GM19467 (cell line): ENCODE results near the gene RAB3GAP1.

ENCODE experiments used
- ATAC-seq: cut with Tn5 transposase; IDR thresholded peaks from one replicate; pipeline ENCODE4 v1.9.1; 2021; ENCODE audit warnings: mild to moderate bottlenecking, moderate library complexity; ENCODE audit not compliant: unreplicated experiment

Gene RAB3GAP1

DNA sequence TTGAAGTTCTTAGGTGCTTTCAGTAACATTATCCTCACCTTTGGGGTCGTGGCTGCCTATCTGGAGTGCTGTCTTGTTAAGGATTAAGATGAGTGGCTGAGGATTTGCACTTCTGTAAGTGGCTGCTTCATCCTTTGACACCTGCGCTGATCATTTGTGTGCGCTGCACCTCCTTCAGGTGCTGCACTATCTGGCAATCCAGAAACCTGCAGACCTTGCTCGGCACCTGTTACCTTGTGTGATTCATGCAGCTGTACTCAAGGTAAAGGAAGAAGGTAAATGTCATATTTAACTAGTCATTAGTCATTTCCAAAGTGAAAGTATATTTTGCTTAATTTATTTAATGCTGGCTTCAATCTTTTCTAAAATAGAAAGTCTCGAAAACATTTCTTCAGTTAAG, 110.3 kb downstream of the RAB3GAP1 start:
- no peak for ATAC-seq

DNA sequence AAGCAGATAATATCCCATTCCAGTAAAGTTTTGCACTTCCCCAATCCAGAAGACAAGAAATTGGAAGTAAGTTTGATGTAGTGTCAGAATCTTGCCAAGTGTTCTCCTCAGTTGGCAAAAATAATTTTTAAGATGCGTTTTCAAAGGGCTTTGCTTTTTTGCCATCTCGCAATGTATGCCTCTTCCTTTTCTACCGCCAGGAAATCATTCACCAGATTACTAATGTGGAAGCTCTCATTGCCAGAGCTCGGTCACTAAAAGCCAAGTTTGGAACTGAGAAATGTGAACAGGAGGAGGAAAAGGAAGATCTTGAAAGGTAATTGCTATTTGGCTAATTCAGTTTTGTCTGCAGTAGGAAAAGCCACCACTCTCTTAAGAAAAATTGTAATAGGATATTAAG, 110.7 kb downstream of the RAB3GAP1 start:
- no peak for ATAC-seq

GRCh38 chr2:135163306-135163705, 111.2 kb downstream of the RAB3GAP1 start:
- peak; percentile 44 for ATAC-seq

- no peak for ATAC-seq
Observed at GRCh38 chr2:135163901-135164300, 111.8 kb downstream of the RAB3GAP1 start.

DNA sequence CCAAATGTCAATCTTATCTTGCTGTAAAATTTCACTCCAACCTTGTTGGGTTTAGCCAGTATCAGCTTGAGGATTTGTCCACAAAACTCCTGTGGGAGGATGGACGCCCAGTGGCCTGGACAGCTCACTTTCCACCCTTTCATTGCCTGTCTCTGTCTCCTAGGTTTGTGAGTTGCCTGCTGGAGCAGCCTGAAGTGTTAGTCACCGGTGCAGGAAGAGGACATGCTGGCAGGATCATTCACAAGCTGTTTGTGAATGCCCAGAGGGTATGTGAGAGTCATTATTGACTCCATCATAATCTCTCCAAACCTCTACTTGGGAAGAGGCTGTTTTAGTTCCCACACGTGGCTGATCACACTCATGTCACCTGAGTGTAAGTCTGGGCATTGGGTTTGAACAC, 112.3 kb downstream of the RAB3GAP1 start:
- ATAC-seq, result no peak

DNA sequence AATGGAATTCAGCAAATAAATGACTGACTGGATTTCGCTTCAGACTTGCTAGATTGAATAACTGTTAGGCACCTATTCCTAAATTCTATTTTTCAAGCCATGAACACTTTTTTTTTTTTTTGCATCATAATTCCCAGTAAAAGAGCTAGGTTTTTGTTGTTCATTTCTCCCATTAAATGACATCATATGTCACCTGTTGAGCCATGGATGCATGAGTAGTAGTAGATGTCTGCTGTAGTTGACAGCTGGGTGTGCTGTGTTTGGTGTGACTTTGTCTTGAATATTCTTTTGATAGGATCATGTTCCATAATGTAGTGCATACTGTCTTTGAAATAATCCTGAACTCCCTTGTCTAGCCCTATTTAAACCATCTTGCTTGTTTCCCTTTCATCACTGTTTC, 115.2 kb downstream of the RAB3GAP1 start:
- no peak for ATAC-seq

DNA sequence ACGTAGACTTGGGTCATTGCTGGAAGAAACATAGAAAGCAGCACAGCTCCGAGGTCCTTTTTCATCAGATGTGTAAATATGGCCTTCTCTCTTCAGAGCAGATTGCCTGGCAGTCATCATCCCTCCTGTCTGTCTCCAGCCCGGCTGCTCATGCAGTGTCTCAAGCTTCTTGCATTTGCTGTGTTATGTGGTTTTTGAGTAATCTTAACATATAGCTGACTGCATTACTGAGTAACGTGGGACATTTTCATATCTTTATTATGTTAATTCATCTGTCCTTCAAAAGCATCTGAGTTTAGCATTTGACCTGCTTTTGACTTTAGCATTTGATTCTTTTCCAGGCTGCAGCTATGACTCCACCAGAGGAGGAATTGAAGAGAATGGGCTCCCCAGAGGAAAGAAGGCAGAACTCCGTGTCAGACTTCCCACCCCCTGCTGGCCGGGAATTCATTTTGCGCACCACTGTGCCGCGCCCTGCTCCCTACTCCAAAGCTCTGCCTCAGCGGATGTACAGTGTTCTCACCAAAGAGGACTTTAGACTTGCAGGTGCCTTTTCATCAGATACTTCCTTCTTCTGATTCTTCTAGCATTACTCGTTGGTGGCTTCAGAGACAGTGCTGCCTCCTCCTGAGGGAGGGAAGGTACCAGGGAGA, 116.2 kb downstream of the RAB3GAP1 start:
- ATAC-seq, result no peak

DNA sequence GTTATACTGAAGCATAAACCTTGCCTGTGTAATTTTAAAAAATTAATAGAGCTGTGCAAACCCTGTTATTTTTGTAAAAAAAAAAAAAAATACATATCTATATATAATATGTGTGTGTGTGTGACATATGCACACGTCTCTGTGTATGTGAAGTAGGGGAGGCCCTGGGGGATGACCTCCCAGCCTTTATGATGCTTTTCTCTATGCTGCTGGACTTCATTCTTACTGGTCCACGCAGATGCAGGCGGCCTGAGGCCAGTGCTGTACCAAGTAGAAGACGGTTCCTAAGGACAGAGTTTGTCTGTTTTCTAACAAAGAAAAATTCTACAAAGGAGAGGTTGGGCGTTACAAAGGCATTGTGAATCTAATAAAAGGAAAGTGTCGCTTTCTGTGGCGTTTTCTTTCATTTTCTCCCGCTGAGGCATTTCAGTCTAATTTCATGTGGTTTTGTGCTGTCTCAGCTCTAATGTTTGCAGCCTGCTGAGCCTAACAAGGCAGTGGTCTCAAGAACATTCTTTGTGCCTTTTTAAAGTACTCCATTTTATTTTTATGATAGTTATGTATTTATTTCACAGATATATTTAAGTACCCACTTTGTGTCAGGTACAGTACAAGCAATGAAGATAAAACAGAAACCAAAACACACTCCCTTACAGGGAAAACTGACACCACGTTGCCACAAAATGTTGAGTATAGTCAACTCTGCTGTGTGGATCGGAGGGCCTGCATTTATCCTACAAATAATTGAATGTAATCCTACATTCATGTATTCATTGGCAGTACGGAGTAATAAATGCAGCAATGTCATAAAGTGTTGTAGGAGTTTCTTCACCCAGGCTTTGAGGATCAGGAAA, 118.0 kb downstream of the RAB3GAP1 start:
- ATAC-seq, result no peak

DNA sequence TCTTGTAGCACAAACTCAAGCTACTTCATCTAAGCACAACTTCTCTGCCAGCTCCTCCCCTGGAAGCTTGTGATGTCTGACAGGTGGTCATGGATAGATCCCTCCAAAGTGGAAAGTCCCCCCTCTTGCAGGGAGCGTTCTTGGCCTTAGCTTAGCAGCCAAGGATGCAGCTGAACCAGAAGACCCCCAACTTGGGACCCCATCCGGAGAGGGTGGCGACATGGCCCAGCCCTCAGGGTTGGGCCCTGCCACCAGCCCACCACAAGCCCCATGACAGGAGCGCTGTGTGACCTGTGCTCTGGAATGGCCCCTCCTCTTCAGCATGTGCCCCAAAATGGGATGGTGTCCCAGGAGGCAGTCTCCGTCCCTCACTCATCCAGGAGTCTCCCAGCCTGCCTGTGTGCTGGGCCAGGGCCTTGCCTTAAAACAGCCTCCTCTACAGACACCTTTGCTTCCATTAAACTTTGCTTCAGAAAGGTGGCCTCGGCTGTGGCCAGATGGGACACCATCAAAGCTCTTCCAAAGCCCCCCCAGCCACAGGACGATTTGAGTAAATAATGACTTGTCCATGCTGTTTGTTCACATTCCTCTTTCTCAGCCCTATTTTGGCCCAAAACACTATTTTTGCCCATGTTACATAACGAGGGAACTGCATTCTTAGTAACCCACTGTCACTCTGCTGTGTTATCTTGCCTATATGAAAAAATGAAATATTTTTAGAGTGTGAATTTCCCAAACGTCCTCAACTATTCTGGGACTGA, 122.1 kb downstream of the RAB3GAP1 start:
- no peak for ATAC-seq

GRCh38 chr2:135174810-135175093, 122.7 kb downstream of the RAB3GAP1 start:
- no peak for ATAC-seq

- ATAC-seq, result no peak
Observed at GRCh38 chr2:135175177-135175576, 123.1 kb downstream of the RAB3GAP1 start.

- no peak for ATAC-seq
Observed at GRCh38 chr2:135179689-135180088, 127.6 kb downstream of the RAB3GAP1 start.

DNA sequence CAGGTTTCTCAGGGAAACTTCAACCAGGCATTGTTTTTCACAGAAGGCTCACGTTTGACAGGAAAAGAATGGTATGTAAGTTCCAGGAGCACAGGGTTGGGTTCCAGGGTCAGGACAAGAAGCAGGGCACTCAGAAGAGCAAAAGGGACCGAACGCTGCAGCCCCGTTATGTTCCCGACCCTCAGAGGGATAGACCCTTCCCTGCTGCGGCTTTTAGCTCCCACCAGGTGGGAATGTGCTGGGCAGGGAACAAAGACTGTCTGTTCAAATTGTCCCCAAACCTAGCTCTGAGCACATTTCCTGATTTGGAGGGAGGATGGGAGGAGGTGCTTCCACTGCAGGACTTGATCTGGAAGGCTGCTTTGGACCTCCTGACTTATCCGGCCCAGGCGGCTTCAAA, 130.1 kb downstream of the RAB3GAP1 start:
- ATAC-seq, result no peak

- no peak for ATAC-seq
Observed at GRCh38 chr2:135182601-135183000, 130.5 kb downstream of the RAB3GAP1 start.

- ATAC-seq, result no peak
Observed at GRCh38 chr2:135183822-135184221, 131.7 kb downstream of the RAB3GAP1 start.

DNA sequence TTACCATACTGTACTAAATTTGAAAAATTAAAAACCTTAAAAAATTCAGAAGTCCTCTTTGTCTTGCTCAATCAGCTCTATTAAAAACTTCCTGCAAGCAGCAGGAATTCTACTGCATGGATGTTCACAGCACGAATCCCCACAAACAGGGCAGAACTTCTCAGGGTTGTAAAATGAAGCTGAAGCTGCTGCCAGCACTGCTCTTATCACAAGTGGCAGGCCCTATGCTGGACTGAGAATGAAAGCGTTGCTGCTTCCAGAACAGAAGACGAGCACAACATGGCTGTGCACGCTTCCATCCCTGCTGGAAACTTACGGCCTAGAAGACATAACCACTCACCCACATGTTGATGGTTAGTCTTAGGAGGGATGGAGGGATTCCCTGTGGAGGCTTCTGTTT, 134.0 kb downstream of the RAB3GAP1 start:
- no peak for ATAC-seq

- no peak for ATAC-seq
Observed at GRCh38 chr2:135187270-135187669, 135.2 kb downstream of the RAB3GAP1 start.

DNA sequence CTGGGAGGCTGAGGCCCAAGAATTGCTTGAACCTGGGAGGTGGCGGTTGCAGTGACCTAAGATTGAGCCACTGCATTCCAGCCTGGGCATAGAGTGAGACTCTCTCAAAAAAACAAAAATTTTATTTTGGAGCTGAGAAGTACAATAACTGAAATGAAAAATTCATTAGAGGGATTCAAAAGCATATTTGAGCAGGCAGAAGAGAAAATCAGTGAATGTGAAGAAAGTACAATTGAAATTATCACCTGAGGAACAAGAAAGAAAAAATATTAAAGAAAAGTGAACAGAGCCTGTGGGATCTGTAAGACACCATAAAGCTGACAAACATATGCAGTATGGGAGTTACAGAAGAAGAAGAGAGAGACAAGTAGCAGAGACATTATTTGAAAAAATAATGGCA, 137.1 kb downstream of the RAB3GAP1 start:
- ATAC-seq, result no peak

GRCh38 chr2:135190799-135191198, 138.7 kb downstream of the RAB3GAP1 start:
- no peak for ATAC-seq

DNA sequence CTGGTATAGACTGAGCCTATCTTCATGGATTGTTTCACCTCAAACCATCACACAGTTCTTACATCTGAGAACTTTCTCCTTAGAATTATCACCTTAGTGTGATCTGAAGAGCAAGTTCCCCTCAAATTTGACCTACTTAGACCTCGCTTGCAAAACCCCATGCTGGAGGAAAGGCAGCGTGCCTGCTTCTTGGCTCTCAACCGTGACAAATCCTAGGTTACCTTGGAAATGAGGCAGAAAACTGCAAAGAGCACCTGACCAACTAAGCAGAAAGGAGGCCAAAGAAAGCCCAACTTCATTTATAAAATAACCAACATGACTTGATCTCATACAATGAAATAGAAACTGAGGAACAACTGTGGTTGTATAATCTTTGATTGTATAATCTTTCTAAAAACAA, 146.4 kb downstream of the RAB3GAP1 start:
- ATAC-seq, result no peak

- ATAC-seq, result no peak
Observed at GRCh38 chr2:135202751-135203150, 150.7 kb downstream of the RAB3GAP1 start.

DNA sequence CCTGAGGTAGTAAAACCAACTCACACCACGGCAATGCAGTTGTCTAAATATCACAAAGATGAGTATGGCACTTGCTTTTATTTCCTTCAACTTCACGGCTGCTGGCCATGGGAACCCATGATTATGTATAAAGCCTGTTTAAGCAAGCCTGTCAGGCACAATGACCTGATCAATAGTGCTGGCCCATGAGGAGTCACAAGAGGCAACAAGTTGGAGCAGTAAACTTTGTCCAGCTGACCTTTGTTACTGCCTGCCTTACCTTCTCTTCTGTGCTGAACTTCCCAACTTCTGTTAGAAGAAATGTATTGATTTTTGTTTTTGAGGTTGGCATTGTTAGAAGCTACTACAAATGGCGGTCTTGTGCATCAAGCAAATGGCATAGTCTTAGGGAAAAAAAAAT, 151.9 kb downstream of the RAB3GAP1 start:
- ATAC-seq, result no peak
